HCT116 (cell line): ENCODE measurements around the gene EFS. TPM values are rescaled to one million over a fixed set of nuclear protein-coding genes. Genes with fewer than 3 reads are reported as not detected.

ENCODE experiments used
- ATAC-seq: fragments of 200-7000 bp; cut with Tn5 transposase; 2 replicates; pipeline ENCODE4 v1.9.1; 2020; ENCODE audit warnings: mild to moderate bottlenecking, moderate library complexity
- BruUV-seq: library from RNA; stranded (reverse); fragments of 400-500 nt; replicated peaks from 2 replicates; lab custom pipeline; 2021; lab: Mats Ljungman, UMichigan
- CTCF ChIA-PET: fragments of 300-600 bp; sonication (Branson Sonifier 250); formaldehyde crosslinking; loops from one replicate; lab custom pipeline; 2021; ENCODE audit warnings: antibody characterized with exemption; lab: Charles Lee
- POLR2A ChIA-PET: fragments of 300-600, 350-600 bp; sonication (Branson Sonifier 250); formaldehyde crosslinking; loops from one replicate; lab custom pipeline; 2021; ENCODE audit warnings: antibody characterized with exemption; lab: Charles Lee
- RAD21 ChIA-PET, 2 experiments: fragments of 300-600 bp; sonication (Branson Sonifier 250); formaldehyde crosslinking; loops; one replicate each; lab custom pipeline; 2023; ENCODE audit warnings: low total read pairs in 2 of 2; ENCODE audit not compliant: uncharacterized antibody in 2 of 2, unreplicated experiment in 2 of 2, low non-redundant PET in 1 of 2; lab: Charles Lee
- DNase-seq: peaks from one replicate; pipeline ENCODE4 v3.0.0-alpha.2; 2010; ENCODE audit warnings: low read depth, low spot score
- H2AFZ ChIP-seq: fragments of 200-600 bp; shearing (Covaris generic), sonication (generic); 2 replicates; pipeline ENCODE4 v1.6.1; 2017; ENCODE audit warnings: low read depth, mixed run types, mixed read lengths, antibody characterized with exemption, low read length; ENCODE audit not compliant: poor library complexity, severe bottlenecking
- H3K27ac ChIP-seq: 2 replicates; pipeline ENCODE4 v1.5.1; 2012; ENCODE audit warnings: low read depth, low read length
- H3K27me3 ChIP-seq: fragments of 200-600 bp; sonication (generic); 2 replicates; pipeline ENCODE4 v1.6.1; 2016; ENCODE audit warnings: mixed run types, low read length, mixed read lengths; ENCODE audit not compliant: insufficient read depth
- H3K36me3 ChIP-seq, 2 experiments: fragments of 200-500 bp in 1 of 2; fragments of 200-600 bp in 1 of 2; sonication (Bioruptor generic) in 1 of 2; sonication (generic) in 1 of 2; 2 replicates each; pipeline versions ENCODE4 v1.5.1 to v1.6.1; 2014 to 2016; ENCODE audit warnings: low read length in 2 of 2, inconsistent platforms in 1 of 2, mixed read lengths in 1 of 2, mixed run types in 1 of 2; ENCODE audit not compliant: insufficient read depth in 2 of 2, control insufficient read depth in 1 of 2
- H3K4me1 ChIP-seq, 2 experiments: fragments of 200-600 bp in 1 of 2; sonication (generic) in 1 of 2; 2 replicates each; pipeline versions ENCODE4 v1.5.1 to v1.6.1; 2012 to 2017; ENCODE audit warnings: low read length in 2 of 2, inconsistent platforms in 1 of 2, mild to moderate bottlenecking in 1 of 2, mixed read lengths in 1 of 2, mixed run types in 1 of 2, moderate library complexity in 1 of 2; ENCODE audit not compliant: insufficient read depth in 2 of 2, control insufficient read depth in 1 of 2
- H3K4me2 ChIP-seq: fragments of 200-600 bp; sonication (generic); 2 replicates; pipeline ENCODE4 v1.6.1; 2017; ENCODE audit warnings: mixed run types, low read length, mixed read lengths
- H3K4me3 ChIP-seq, 2 experiments: fragments of 200-600 bp in 1 of 2; sonication (generic) in 1 of 2; replicated peaks in 1 of 2; 2 replicates each; pipeline ENCODE4 v1.5.1; 2011 to 2016; ENCODE audit warnings: low read length in 2 of 2, control low read depth in 1 of 2, low read depth in 1 of 2, mild to moderate bottlenecking in 1 of 2, mixed read lengths in 1 of 2, mixed run types in 1 of 2
- H3K79me2 ChIP-seq: fragments of 200-600 bp; sonication (generic); 2 replicates; pipeline ENCODE4 v1.6.1; 2017; ENCODE audit warnings: mild to moderate bottlenecking, mixed run types, low read length, moderate library complexity, mixed read lengths; ENCODE audit not compliant: insufficient read depth
- H3K9ac ChIP-seq: fragments of 200-600 bp; sonication (generic); 2 replicates; pipeline ENCODE4 v1.6.1; 2016; ENCODE audit warnings: low read length, mixed read lengths
- H3K9me2 ChIP-seq: fragments of 200-600 bp; sonication (generic), shearing (Covaris generic); 2 replicates; pipeline ENCODE4 v1.6.1; 2017; ENCODE audit warnings: mixed run types, mild to moderate bottlenecking, moderate library complexity; ENCODE audit not compliant: insufficient read depth
- H3K9me3 ChIP-seq, 2 experiments: fragments of 200-500 bp in 1 of 2; fragments of 200-600 bp in 1 of 2; sonication (Bioruptor generic) in 1 of 2; sonication (generic) in 1 of 2; 2 replicates each; pipeline ENCODE4 v1.6.1; 2014 to 2017; ENCODE audit warnings: low read length in 2 of 2, mixed read lengths in 2 of 2, inconsistent platforms in 1 of 2, low read depth in 1 of 2, mild to moderate bottlenecking in 1 of 2, mixed run types in 1 of 2, moderate library complexity in 1 of 2; ENCODE audit not compliant: control insufficient read depth in 1 of 2, insufficient read depth in 1 of 2
- H4K20me1 ChIP-seq: fragments of 200-600 bp; sonication (generic), shearing (Covaris generic); 2 replicates; pipeline ENCODE4 v1.6.1; 2017; ENCODE audit warnings: mixed run types, mild to moderate bottlenecking, moderate library complexity; ENCODE audit not compliant: insufficient read depth
- ATF3 ChIP-seq: IDR thresholded peaks from 2 replicates; pipeline ENCODE4 v1.6.1; 2012
- CBX3 ChIP-seq: IDR thresholded peaks from 2 replicates; pipeline ENCODE4 v1.6.1; 2012; ENCODE audit warnings: low read depth
- CTCF ChIP-seq, 3 experiments: fragments of 200-600 bp in 1 of 3; sonication (generic) in 1 of 3; IDR thresholded peaks in 2 of 3; conservative IDR thresholded peaks in 1 of 3; 2 replicates each; pipeline ENCODE4 v1.5.1; 2012 to 2017; ENCODE audit warnings: low read depth in 2 of 3, low read length in 2 of 3, antibody characterized with exemption in 1 of 3, borderline replicate concordance in 1 of 3, control low read depth in 1 of 3, mild to moderate bottlenecking in 1 of 3, mixed read lengths in 1 of 3, mixed run types in 1 of 3, moderate library complexity in 1 of 3; ENCODE audit not compliant: insufficient read depth in 1 of 3
- EZH2phosphoT487 ChIP-seq: fragments of 200-600 bp; IDR thresholded peaks from 2 replicates; pipeline ENCODE4 v1.6.1; 2018; ENCODE audit warnings: antibody characterized with exemption, borderline replicate concordance
- MAX ChIP-seq: IDR thresholded peaks from 2 replicates; pipeline ENCODE4 v1.6.1; 2012
- RAD21 ChIP-seq: IDR thresholded peaks from 2 replicates; pipeline ENCODE4 v1.6.1; 2012; ENCODE audit warnings: low read depth, mild to moderate bottlenecking
- REST ChIP-seq: IDR thresholded peaks from 2 replicates; pipeline ENCODE4 v1.6.1; 2012; ENCODE audit warnings: low read depth
- SRF ChIP-seq: IDR thresholded peaks from 2 replicates; pipeline ENCODE4 v1.6.1; 2012; ENCODE audit warnings: low read depth
- YY1 ChIP-seq: IDR thresholded peaks from 2 replicates; pipeline ENCODE4 v1.6.1; 2011; ENCODE audit warnings: low read length, low read depth, moderate library complexity, mild to moderate bottlenecking; ENCODE audit not compliant: insufficient replicate concordance; ENCODE audit errors: extremely low read depth
- ZFX ChIP-seq: fragments of 450-650 bp; IDR thresholded peaks from 2 replicates; pipeline ENCODE4 v1.6.1; 2017
- ZNF274 ChIP-seq: fragments of 200-500 bp; sonication (Bioruptor generic); IDR thresholded peaks from 2 replicates; pipeline ENCODE4 v1.6.1; 2014; ENCODE audit warnings: mild to moderate bottlenecking, low read depth, low read length, inconsistent platforms
- intact Hi-C: fragments of 100-400 bp; cut with micrococcal nuclease; formaldehyde crosslinking; loops from 2 replicates; pipeline ENCODE4 v1.10.0; 2022
- total RNA-seq: library from RNA; stranded (reverse); gene quantifications from one replicate; pipeline ENCODE4 v1.2.1, GENCODE V29; 2021; ENCODE audit not compliant: unreplicated experiment

Gene EFS
- total RNA-seq, 1 experiment from 2014 or later = 0.10 TPM

- Histone ChIP-seq H3K79me2 (no peaks in the 10 kb centered on the region), H3K4me1 (no peaks in the 10 kb centered on the region), H3K27ac (no peak overlapping the region), H3K27me3 (peaks cover 10% of the 10 kb centered on the region; the same call in 1 of the 2 replicates), H3K9ac (no peak overlapping the region), H3K4me3 (no peak overlapping the region), H4K20me1 (no peaks in the 10 kb centered on the region), H2AFZ (no peak overlapping the region), H3K4me2 (no peak overlapping the region), H3K36me3 (no peaks in the 10 kb centered on the region), H3K9me2 (no peaks in the 10 kb centered on the region), H3K9me3 (no peaks in the 10 kb centered on the region)
- DNase-seq = no peak
- ATAC-seq = no peak
- no peak for TF ChIP-seq SRF
- TF ChIP-seq ZNF274 = no peak
- TF ChIP-seq CBX3 = no peak
- TF ChIP-seq REST = no peak
- TF ChIP-seq EZH2phosphoT487 = no peak
- no peak for TF ChIP-seq RAD21
- TF ChIP-seq CTCF (IDR thresholded peaks at IDR 0.05 in 2 of 3, conservative IDR thresholded peaks at IDR 0.05 in 1 of 3; ENCODE audit: borderline replicate concordance in 1 of 3, insufficient read depth in 1 of 3, low read depth in 2 of 3, low read length in 2 of 3) = no peak
- TF ChIP-seq YY1 = no peak
- no peak for TF ChIP-seq ATF3
- no peak for TF ChIP-seq ZFX
- TF ChIP-seq MAX = no peak
- ChIA-PET RAD21 (no interaction called here), POLR2A (no interaction called here), CTCF (interaction anchor here (1.5 kb wide), 1 partner anchor 16 kb away, joined by 3 read pairs; no protein-coding TSS in a partner anchor)
- BruUV-seq = no TSS peak
- intact Hi-C loops = no loop called here
Observed at GRCh38 chr14:23396126-23396525, 31.2 kb upstream of the EFS start.
